ENCODE data around the gene TRA2A. TPM values are rescaled to one million over a fixed set of nuclear protein-coding genes. Genes with fewer than 3 reads are reported as not detected.
"Not testable (repeated sequence)": the region's sequence is repeated elsewhere in the genome, so short reads cannot be mapped to it uniquely, and the experiment has no call there.

Gene TRA2A
- total RNA-seq, 4 donors from 2014 or later, result 12.6 to 50.0 (median 27.1) TPM

DNA sequence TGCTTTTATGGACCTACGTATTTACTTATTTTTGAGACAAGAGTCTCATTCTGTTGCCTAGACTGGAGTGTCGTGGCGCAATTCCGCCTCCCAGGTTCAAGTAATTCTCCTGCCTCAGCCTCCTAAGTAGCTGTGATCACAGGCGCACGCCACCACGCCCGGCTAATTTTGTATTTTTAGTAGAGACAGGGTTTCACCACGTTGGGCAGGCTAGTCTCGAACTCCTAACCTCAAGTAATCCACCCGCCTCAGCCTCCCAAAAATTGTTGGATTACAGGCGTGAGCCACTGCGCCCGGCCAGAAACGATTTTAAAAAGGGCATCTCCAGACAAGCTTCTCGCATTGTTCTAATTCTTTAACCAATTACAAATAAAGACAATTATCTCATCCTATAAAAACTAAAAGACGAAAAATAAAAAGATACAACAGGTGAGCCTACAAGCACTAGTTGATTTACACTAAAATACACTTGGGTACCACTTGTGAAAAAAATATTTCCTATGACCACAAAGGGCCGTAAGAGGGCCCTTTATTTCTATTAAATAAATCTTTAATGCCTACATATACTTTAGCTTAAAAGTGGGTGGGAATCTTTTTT lies 2.4 kb downstream of the TRA2A start:
- H3K4me3 ChIP-seq, result peak overlapping the region in 1 of 2 donors; percentile 79
- no peaks in the 10 kb centered on the region for H3K27me3 ChIP-seq
- ATAC-seq, result no peak
- H3K27ac ChIP-seq, result peak overlapping the region in 1 of 4 donors; percentile 90
- no peak for TF ChIP-seq POLR2AphosphoS5 (IDR thresholded peaks at IDR 0.05)
- no peak for TF ChIP-seq EP300 (IDR thresholded peaks at IDR 0.05)
- TF ChIP-seq, protein P1, sequence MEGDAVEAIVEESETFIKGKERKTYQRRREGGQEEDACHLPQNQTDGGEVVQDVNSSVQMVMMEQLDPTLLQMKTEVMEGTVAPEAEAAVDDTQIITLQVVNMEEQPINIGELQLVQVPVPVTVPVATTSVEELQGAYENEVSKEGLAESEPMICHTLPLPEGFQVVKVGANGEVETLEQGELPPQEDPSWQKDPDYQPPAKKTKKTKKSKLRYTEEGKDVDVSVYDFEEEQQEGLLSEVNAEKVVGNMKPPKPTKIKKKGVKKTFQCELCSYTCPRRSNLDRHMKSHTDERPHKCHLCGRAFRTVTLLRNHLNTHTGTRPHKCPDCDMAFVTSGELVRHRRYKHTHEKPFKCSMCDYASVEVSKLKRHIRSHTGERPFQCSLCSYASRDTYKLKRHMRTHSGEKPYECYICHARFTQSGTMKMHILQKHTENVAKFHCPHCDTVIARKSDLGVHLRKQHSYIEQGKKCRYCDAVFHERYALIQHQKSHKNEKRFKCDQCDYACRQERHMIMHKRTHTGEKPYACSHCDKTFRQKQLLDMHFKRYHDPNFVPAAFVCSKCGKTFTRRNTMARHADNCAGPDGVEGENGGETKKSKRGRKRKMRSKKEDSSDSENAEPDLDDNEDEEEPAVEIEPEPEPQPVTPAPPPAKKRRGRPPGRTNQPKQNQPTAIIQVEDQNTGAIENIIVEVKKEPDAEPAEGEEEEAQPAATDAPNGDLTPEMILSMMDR (IDR thresholded peaks at IDR 0.05), result no peak
- TF ChIP-seq POLR2A (IDR thresholded peaks at IDR 0.05), result no peak
- no peaks in the 10 kb centered on the region for H3K36me3 ChIP-seq
- peaks cover 5 to 68% (median 34%) of the 10 kb centered on the region in 3 donors for H3K4me1 ChIP-seq
- no peaks in the 10 kb centered on the region for H3K9me3 ChIP-seq
- WGBS, 2 donors (ENCODE audit: low coverage in 1 of 2), result 77 to 81% methylated on average over 13 to 18 of the region's 18 CpGs

DNA sequence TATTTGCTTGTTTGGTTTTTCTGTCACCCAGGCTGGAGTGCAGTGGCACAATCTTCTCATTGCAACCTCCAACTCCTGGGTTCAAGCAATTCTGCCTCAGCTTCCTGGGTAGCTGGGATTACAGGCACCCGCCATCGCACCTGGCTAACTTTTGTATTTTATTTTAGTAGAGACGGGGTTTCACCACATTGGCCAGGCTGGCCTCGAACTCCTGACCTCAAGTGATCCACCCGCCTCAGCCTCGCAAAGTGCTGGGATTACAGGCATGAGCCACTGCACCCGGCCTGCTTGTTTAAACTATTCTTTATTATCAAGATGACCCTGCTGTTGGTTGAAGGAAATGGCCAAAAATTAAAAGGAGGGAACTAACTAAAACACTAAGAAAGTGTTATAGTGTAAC lies 6.2 kb downstream of the TRA2A start:
- ATAC-seq, H3K4me3 ChIP-seq, H3K9me3 ChIP-seq, H3K27ac ChIP-seq, H3K27me3 ChIP-seq: not testable (repeated sequence)
- peaks cover 5 to 99% (median 35%) of the 10 kb centered on the region in 3 donors for H3K4me1 ChIP-seq
- peaks cover 0 to 14% of the 10 kb centered on the region in 2 donors for H3K36me3 ChIP-seq
- WGBS, 2 donors (ENCODE audit: low coverage in 1 of 2), result 68 to 77% methylated on average over 5 to 7 of the region's 7 CpGs

DNA sequence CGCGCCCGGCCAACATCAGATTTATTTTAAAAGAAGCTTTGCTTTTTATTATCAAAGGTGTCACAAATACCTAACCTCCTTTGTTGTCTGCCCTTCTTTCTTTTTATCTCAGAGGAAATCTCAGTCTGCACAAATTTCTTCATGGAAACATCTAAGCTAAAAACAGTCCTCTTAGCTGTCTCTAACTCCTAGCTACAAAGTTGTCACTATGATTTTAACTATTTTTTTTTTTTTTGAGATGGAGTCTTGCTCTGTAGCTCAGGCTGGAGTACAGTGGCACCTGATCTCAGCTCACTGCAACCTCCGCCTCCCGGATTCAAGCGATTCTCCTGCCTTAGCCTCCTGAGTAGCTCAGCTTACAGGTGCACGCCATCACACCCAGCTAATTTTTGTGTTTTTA lies 7.3 kb downstream of the TRA2A start:
- no peak for ATAC-seq
- Histone ChIP-seq H3K36me3 (peaks cover 0 to 25% of the 10 kb centered on the region in 2 donors), H3K4me1 (peaks cover 5 to 88% (median 27%) of the 10 kb centered on the region in 3 donors), H3K4me3 (no peak overlapping the region), H3K27ac (no peak overlapping the region), H3K9me3 (no peaks in the 10 kb centered on the region), H3K27me3 (no peaks in the 10 kb centered on the region)
- TF ChIP-seq EP300 (IDR thresholded peaks at IDR 0.05) (no peak), POLR2AphosphoS5 (IDR thresholded peaks at IDR 0.05) (no peak), POLR2A (IDR thresholded peaks at IDR 0.05) (no peak)
- TF ChIP-seq, protein P1 (IDR thresholded peaks at IDR 0.05), result no peak
- WGBS, 2 donors (ENCODE audit: low coverage in 1 of 2), result 92 to 97% methylated on average over 3 to 7 of the region's 7 CpGs

DNA sequence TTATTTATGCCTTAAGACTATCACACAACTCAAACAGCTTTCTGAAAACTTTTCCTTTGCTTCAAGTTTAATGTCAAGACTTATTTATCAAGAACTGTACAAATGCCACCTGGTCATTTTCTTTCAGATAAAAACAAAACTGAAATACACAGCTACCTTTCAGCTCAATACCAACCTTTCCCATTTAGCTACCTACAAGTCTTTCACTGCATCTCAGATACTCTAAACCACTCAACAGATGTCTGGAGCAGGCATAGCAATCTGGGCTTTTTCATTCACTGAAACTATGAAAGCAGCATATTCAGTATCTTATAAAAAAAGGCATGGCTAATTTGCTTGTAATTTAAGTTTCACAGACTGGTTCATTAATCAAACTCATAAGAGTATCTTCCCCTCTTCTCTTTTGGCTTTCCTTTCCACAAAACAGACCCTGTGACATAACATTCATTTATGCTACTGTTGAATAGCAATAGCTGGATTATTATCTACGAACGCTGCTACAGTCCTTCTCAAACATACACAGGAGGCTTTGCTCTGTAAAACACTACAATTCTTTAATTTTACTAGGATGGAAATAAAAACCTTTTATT lies 8.2 kb downstream of the TRA2A start:
- no peaks in the 10 kb centered on the region for H3K9me3 ChIP-seq
- no peaks in the 10 kb centered on the region for H3K27me3 ChIP-seq
- no peak overlapping the region for H3K4me3 ChIP-seq
- peaks cover 0 to 34% of the 10 kb centered on the region in 2 donors for H3K36me3 ChIP-seq
- H3K4me1 ChIP-seq, result peaks cover 5 to 79% (median 21%) of the 10 kb centered on the region in 3 donors
- no peak for ATAC-seq
- no peak overlapping the region for H3K27ac ChIP-seq
- no peak for TF ChIP-seq POLR2A (IDR thresholded peaks at IDR 0.05)
- no peak for TF ChIP-seq POLR2AphosphoS5 (IDR thresholded peaks at IDR 0.05)
- TF ChIP-seq, protein P1 (IDR thresholded peaks at IDR 0.05), result no peak
- no peak for TF ChIP-seq EP300 (IDR thresholded peaks at IDR 0.05)
- 23 to 35% methylated on average over 2 of the region's 2 CpGs for WGBS, 2 donors (ENCODE audit: low coverage in 1 of 2)

DNA sequence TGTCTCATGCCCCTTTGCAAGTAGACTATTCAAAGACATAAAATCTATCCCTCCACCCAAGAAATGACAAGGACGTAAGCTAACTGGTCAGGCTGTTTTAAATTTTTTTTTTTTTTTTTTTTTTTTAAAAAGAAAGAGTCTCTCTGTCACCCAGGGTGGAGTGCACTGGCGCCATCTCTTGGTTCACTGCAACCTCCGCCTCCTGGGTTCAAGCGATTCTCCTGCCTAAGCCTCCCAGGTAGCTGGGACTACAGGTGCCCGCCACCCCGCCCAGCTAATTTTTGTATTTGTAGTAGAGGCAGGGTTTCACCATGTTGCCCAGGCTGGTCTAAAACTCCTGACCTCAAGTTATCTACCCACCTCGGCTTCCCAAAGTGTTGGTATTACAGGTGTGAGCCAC lies 11.2 kb downstream of the TRA2A start:
- TF ChIP-seq POLR2A (IDR thresholded peaks at IDR 0.05), result no peak
- TF ChIP-seq, protein P1 (IDR thresholded peaks at IDR 0.05), result no peak
- no peak for TF ChIP-seq POLR2AphosphoS5 (IDR thresholded peaks at IDR 0.05)
- no peak for TF ChIP-seq EP300 (IDR thresholded peaks at IDR 0.05)
- Histone ChIP-seq H3K4me1 (peaks cover 1 to 49% (median 7%) of the 10 kb centered on the region in 3 donors), H3K9me3 (no peaks in the 10 kb centered on the region), H3K4me3 (no peak overlapping the region), H3K36me3 (peaks cover 0 to 64% of the 10 kb centered on the region in 2 donors), H3K27ac (no peak overlapping the region), H3K27me3 (no peaks in the 10 kb centered on the region)
- ATAC-seq, result no peak
- 82 to 94% methylated on average over 3 to 6 of the region's 7 CpGs for WGBS, 2 donors (ENCODE audit: low coverage in 1 of 2)

Data from gastroesophageal sphincter (tissue), 4 donors.